ENCODE measurements around the gene UEVLD. TPM values are rescaled to one million over a fixed set of nuclear protein-coding genes. Genes with fewer than 3 reads are reported as not detected.

The UEVLD gene
- total and polyA plus RNA-seq, 2 donors (not counting 1 experiment from before 2014, with no cell fraction given), result 6.3 to 12.8 TPM

- no peaks in the 10 kb centered on the region for H3K27me3 Mint-ChIP-seq
- CTCF ChIA-PET, result no interaction called here
- no peak overlapping the region for H3K4me3 ChIP-seq (ENCODE audit: control extremely low read depth in 1 of 5, extremely low read depth in 1 of 5, insufficient read depth in 1 of 5, low read depth in 2 of 5, low read length in 4 of 5)
- peaks cover 0 to 7% of the 10 kb centered on the region in 2 donors for H3K4me1 ChIP-seq (ENCODE audit: control insufficient read depth in 2 of 2, insufficient read depth in 2 of 2, low read length in 2 of 2)
- no peak for ATAC-seq (ENCODE audit: low read depth)
- intact Hi-C loops (cut with micrococcal nuclease), result no loop called here
- H3K9ac ChIP-seq (ENCODE audit: low read length), result no peak overlapping the region
- H2AFZ ChIP-seq (ENCODE audit: insufficient read depth, low read depth, low read length, poor library complexity, severe bottlenecking), result no peak overlapping the region
- peaks cover 6% of the 10 kb centered on the region for H3K79me2 ChIP-seq (ENCODE audit: control insufficient read depth, insufficient read depth, low read length)
- H3K27ac Mint-ChIP-seq, result no peak overlapping the region
- no peaks in the 10 kb centered on the region for H3K9me3 Mint-ChIP-seq (ENCODE audit: insufficient read depth)
- H3K36me3 ChIP-seq (replicated peaks in 1 of 2; ENCODE audit: control extremely low read depth in 1 of 2, control insufficient read depth in 1 of 2, extremely low read depth in 1 of 2, insufficient read depth in 2 of 2, low read length in 1 of 2), result peaks cover 2 to 55% of the 10 kb centered on the region in 2 experiments
- POLR2A ChIA-PET, result no interaction called here
- H3K9me3 ChIP-seq (ENCODE audit: control extremely low read depth in 1 of 3, control insufficient read depth in 2 of 3, insufficient read depth in 1 of 3, low read length in 2 of 3), result no peaks in the 10 kb centered on the region
- WGBS (ENCODE audit: insufficient coverage), result 100% methylated on average over 1 of the region's 4 CpGs
- H3K27me3 ChIP-seq (replicated peaks in 1 of 4; ENCODE audit: control extremely low read depth in 1 of 4, control insufficient read depth in 3 of 4, insufficient read depth in 4 of 4, low read length in 3 of 4), result no peaks in the 10 kb centered on the region
- no peak for DNase-seq
- peaks cover 5% of the 10 kb centered on the region for H4K20me1 ChIP-seq (ENCODE audit: control insufficient read depth, insufficient read depth, low read length, poor library complexity, severe bottlenecking)
- H3K27ac ChIP-seq (ENCODE audit: low read length in 2 of 2), result no peak overlapping the region
- no peak overlapping the region for H3K4me3 Mint-ChIP-seq
- no peak for TF ChIP-seq EZH2 (IDR thresholded peaks at IDR 0.05; ENCODE audit: borderline replicate concordance, insufficient read depth, low read depth, low read length, poor library complexity, severe bottlenecking)
- no peak for TF ChIP-seq CTCF (IDR thresholded peaks at IDR 0.05)
- H3K4me2 ChIP-seq (replicated peaks; ENCODE audit: low read depth, low read length, poor library complexity, severe bottlenecking), result no peak overlapping the region
- peaks cover 8% of the 10 kb centered on the region for H3K4me1 Mint-ChIP-seq
Observed at GRCh38 chr11:18493310-18493709, 95.2 kb downstream of the UEVLD start.

- no peaks in the 10 kb centered on the region for H3K9me3 ChIP-seq (ENCODE audit: control extremely low read depth in 1 of 3, control insufficient read depth in 2 of 3, insufficient read depth in 1 of 3, low read length in 2 of 3)
- no peak overlapping the region for H3K4me3 ChIP-seq (ENCODE audit: control extremely low read depth in 1 of 5, extremely low read depth in 1 of 5, insufficient read depth in 1 of 5, low read depth in 2 of 5, low read length in 4 of 5)
- H3K36me3 ChIP-seq (replicated peaks in 1 of 2; ENCODE audit: control extremely low read depth in 1 of 2, control insufficient read depth in 1 of 2, extremely low read depth in 1 of 2, insufficient read depth in 2 of 2, low read length in 1 of 2), result peaks cover 2 to 51% of the 10 kb centered on the region in 2 experiments
- no peak overlapping the region for H3K27ac Mint-ChIP-seq
- ChIA-PET CTCF (interaction anchor here (2.1 kb wide), 1 partner anchor 249 kb away, joined by 4 read pairs; no protein-coding TSS in a partner anchor), POLR2A (no interaction called here)
- H3K9ac ChIP-seq (ENCODE audit: low read length), result no peak overlapping the region
- intact Hi-C loops (cut with micrococcal nuclease), result no loop called here
- no peak overlapping the region for H2AFZ ChIP-seq (ENCODE audit: insufficient read depth, low read depth, low read length, poor library complexity, severe bottlenecking)
- no peak overlapping the region for H3K4me3 Mint-ChIP-seq
- no peak overlapping the region for H3K27ac ChIP-seq (ENCODE audit: low read length in 2 of 2)
- H3K4me1 ChIP-seq (ENCODE audit: control insufficient read depth in 2 of 2, insufficient read depth in 2 of 2, low read length in 2 of 2), result peaks cover 0 to 7% of the 10 kb centered on the region in 2 donors
- peaks cover 5% of the 10 kb centered on the region for H4K20me1 ChIP-seq (ENCODE audit: control insufficient read depth, insufficient read depth, low read length, poor library complexity, severe bottlenecking)
- ATAC-seq (ENCODE audit: low read depth) (no peak), DNase-seq (no peak)
- no peak overlapping the region for H3K4me2 ChIP-seq (replicated peaks; ENCODE audit: low read depth, low read length, poor library complexity, severe bottlenecking)
- H3K9me3 Mint-ChIP-seq (ENCODE audit: insufficient read depth), result no peaks in the 10 kb centered on the region
- TF ChIP-seq CTCF (IDR thresholded peaks at IDR 0.05) (no peak), EZH2 (IDR thresholded peaks at IDR 0.05; ENCODE audit: borderline replicate concordance, insufficient read depth, low read depth, low read length, poor library complexity, severe bottlenecking) (no peak)
- peaks cover 8% of the 10 kb centered on the region for H3K4me1 Mint-ChIP-seq
- H3K79me2 ChIP-seq (ENCODE audit: control insufficient read depth, insufficient read depth, low read length), result peaks cover 6% of the 10 kb centered on the region
- H3K27me3 Mint-ChIP-seq, result no peaks in the 10 kb centered on the region
- H3K27me3 ChIP-seq (replicated peaks in 1 of 4; ENCODE audit: control extremely low read depth in 1 of 4, control insufficient read depth in 3 of 4, insufficient read depth in 4 of 4, low read length in 3 of 4), result no peaks in the 10 kb centered on the region
Observed at GRCh38 chr11:18492888-18493287, 95.6 kb downstream of the UEVLD start.

All from B cell (primary cell).